Stimulated activated effector memory CD8-positive, alpha-beta T cell treated with anti-CD3 and anti-CD28 coated beads, Interleukin-12 subunit alpha, Interleukin-12 subunit beta, amount 100 ng/mL, for 72 hours (primary cell): ENCODE measurements around the gene XAF1.
A peak's percentile ranks its signal among the peaks of the same experiment; 100 is the strongest.
"Not testable (repeated sequence)": the region's sequence is repeated elsewhere in the genome, so short reads cannot be mapped to it uniquely, and the experiment has no call there.

ENCODE experiments used
- ATAC-seq: fragments of 150-1000 bp; cut with Tn5 transposase; 2 replicates; pipeline ENCODE4 v1.10.0; 2021
- DNase-seq, 2 donors: peaks; one replicate each; pipeline ENCODE4 v3.0.0; 2021 to 2022; ENCODE audit warnings: low spot score in 2 of 2
- H3K27ac Mint-ChIP-seq: one replicate; pipeline ENCODE4 v1.8.0; 2022; ENCODE audit warnings: mild to moderate bottlenecking, mixed read lengths
- H3K36me3 Mint-ChIP-seq: one replicate; pipeline ENCODE4 v1.8.0; 2022; ENCODE audit warnings: mild to moderate bottlenecking, mixed read lengths
- H3K4me1 Mint-ChIP-seq: one replicate; pipeline ENCODE4 v1.8.0; 2022; ENCODE audit warnings: mixed read lengths
- H3K4me3 Mint-ChIP-seq: one replicate; pipeline ENCODE4 v1.8.0; 2022; ENCODE audit warnings: mild to moderate bottlenecking, mixed read lengths
- H3K9me3 Mint-ChIP-seq: one replicate; pipeline ENCODE4 v1.8.0; 2022; ENCODE audit warnings: mixed read lengths

The XAF1 gene

DNA sequence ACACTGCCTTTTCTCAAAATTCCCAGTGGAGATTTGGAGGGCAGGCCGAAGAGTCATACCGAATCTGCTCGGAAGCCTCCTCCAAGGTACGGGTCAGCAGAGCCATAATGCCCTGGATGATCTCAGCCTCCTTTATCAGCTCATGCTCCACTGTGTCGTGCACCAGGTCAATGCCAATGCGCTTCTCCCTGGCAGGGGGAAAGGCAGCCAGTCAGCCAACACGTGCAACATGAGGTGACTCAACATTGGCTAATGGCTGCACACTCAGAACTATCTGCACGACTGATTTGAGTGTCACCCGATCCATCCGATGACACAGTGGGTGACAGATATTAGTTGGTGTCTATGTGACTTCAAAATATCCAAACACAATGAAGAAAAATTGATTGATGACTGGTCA, 59.9 kb downstream of the XAF1 start:
- no peak for DNase-seq

DNA sequence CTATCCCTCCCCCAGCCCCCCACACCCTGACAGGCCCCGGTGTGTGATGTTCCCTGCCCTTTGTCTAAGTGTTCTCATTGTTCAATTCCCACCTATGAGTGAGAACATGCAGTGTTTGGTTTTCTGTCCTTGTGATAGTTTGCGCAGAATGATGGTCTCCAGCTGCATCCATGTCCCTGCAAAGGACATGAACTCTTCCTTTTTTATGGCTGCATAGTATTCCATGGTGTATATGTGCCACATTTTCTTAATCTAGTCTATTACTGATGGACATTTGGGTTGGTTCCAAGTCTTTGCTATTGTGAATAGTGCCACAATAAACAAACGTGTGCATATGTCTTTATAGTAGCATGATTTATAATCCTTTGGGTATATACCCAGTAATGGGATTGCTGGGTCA, 60.5 kb downstream of the XAF1 start:
- ATAC-seq, H3K4me3 Mint-ChIP-seq, DNase-seq, H3K27ac Mint-ChIP-seq, H3K4me1 Mint-ChIP-seq, H3K36me3 Mint-ChIP-seq, H3K9me3 Mint-ChIP-seq: not testable (repeated sequence)

More for the DNA sequence above, 59.9 kb downstream of the XAF1 start:
- ATAC-seq: peak; percentile 67
- H3K9me3 Mint-ChIP-seq: no peaks in the 10 kb centered on the region
- no peaks in the 10 kb centered on the region for H3K4me1 Mint-ChIP-seq
- no peak overlapping the region for H3K4me3 Mint-ChIP-seq
- H3K27ac Mint-ChIP-seq: no peak overlapping the region
- H3K36me3 Mint-ChIP-seq: no peaks in the 10 kb centered on the region

DNA sequence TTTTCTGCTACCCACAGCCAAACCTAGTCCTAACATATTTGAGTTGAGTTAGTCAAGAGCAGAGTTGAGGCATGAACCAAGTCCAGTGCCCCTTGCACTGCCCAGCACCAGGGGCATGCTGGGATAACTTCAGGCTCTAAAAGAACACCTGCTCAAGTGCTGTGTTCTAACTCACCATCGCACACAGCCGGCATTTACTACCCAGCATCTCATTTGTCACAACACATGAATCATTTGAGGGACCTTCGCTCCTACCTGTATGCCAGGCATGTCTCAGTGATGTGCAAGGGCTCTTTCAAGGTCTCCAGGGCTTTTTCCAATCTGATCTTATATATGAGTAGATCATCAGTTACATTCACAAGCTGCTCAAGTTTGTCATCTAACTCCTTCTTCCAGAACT, 63.1 kb downstream of the XAF1 start:
- no peaks in the 10 kb centered on the region for H3K9me3 Mint-ChIP-seq
- no peak overlapping the region for H3K27ac Mint-ChIP-seq
- no peak overlapping the region for H3K4me3 Mint-ChIP-seq
- H3K36me3 Mint-ChIP-seq: no peaks in the 10 kb centered on the region
- no peaks in the 10 kb centered on the region for H3K4me1 Mint-ChIP-seq
- DNase-seq (no peak), ATAC-seq (no peak)

DNA sequence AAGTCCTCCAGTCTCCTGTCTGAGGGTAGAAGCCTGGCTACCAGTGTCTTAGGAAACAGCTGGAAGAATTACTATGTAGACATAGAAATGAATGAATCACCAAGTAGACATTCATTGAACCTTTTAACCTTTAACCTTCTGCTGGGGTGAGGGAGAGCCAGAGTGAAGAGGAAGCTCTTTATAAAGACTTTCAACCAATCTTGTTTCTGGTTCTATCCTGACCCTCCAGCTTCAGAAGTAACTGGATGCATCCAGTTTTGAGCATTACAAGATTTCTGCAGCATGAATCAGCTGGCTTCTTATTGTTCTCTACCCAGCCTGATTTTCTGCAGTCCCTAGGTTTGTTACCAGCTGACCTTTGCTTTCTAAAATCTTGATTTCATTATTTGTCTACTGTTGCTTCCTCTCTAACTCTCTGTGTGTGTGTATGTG, 67.2 kb downstream of the XAF1 start:
- no peak overlapping the region for H3K4me3 Mint-ChIP-seq
- no peak for DNase-seq
- H3K27ac Mint-ChIP-seq: no peak overlapping the region
- no peaks in the 10 kb centered on the region for H3K36me3 Mint-ChIP-seq
- no peaks in the 10 kb centered on the region for H3K9me3 Mint-ChIP-seq
- no peaks in the 10 kb centered on the region for H3K4me1 Mint-ChIP-seq
- ATAC-seq: peak; percentile 67
